SKM-1 (cell line): ENCODE results near the gene KLHL18.
A peak's percentile ranks its signal among the peaks of the same experiment; 100 is the strongest.
"Not testable (repeated sequence)": the region's sequence is repeated elsewhere in the genome, so short reads cannot be mapped to it uniquely, and the experiment has no call there.

Source experiments
- DNase-seq: peaks from one replicate; lab custom pipeline; 2025; ENCODE audit not compliant: unreplicated experiment; lab: John Stamatoyannopoulos, UW

KLHL18 gene

GRCh38 chr3:47359323-47359722 is 76.6 kb downstream of the KLHL18 start:
- no peak for DNase-seq

- not testable (repeated sequence) for DNase-seq
These were observed 77.4 kb downstream of the KLHL18 start for GRCh38 chr3:47360110-47360517.

GRCh38 chr3:47362701-47363100 is 80.0 kb downstream of the KLHL18 start:
- peak; percentile 60 for DNase-seq

GRCh38 chr3:47365213-47366153 is 82.7 kb downstream of the KLHL18 start:
- no peak for DNase-seq

GRCh38 chr3:47366833-47367232 is 84.1 kb downstream of the KLHL18 start:
- no peak for DNase-seq

GRCh38 chr3:47367631-47368030 is 84.9 kb downstream of the KLHL18 start:
- no peak for DNase-seq

GRCh38 chr3:47370020-47370419 is 87.3 kb downstream of the KLHL18 start:
- DNase-seq: not testable (repeated sequence)

GRCh38 chr3:47370887-47371697 is 88.3 kb downstream of the KLHL18 start:
- no peak for DNase-seq

- DNase-seq: no peak
These were observed 91.8 kb downstream of the KLHL18 start for GRCh38 chr3:47374587-47374986.

- DNase-seq: no peak
These were observed 93.6 kb downstream of the KLHL18 start for GRCh38 chr3:47376393-47376792.

- peak; percentile 62 for DNase-seq
These were observed 94.4 kb downstream of the KLHL18 start for GRCh38 chr3:47377186-47377585.

- DNase-seq: no peak
These were observed 96.1 kb downstream of the KLHL18 start for GRCh38 chr3:47378869-47379268.

GRCh38 chr3:47379411-47379899 is 96.7 kb downstream of the KLHL18 start:
- no peak for DNase-seq

- DNase-seq: no peak
These were observed 97.4 kb downstream of the KLHL18 start for GRCh38 chr3:47380026-47380600.

- DNase-seq: peak; percentile 98
These were observed 98.0 kb downstream of the KLHL18 start, which contains the start of gene PTPN23 for GRCh38 chr3:47380601-47381316. TSS of gene PTPN23 (plus strand) at chr3:47381021. CDS start at chr3:47381097, 76 bp downstream.

GRCh38 chr3:47381317-47382157 is 98.8 kb downstream of the KLHL18 start:
- DNase-seq: peak; percentile 72

- DNase-seq: no peak
These were observed 101.7 kb downstream of the KLHL18 start for GRCh38 chr3:47384425-47384824.

- no peak for DNase-seq
These were observed 102.3 kb downstream of the KLHL18 start for GRCh38 chr3:47385007-47385406.

- no peak for DNase-seq
These were observed 103.1 kb downstream of the KLHL18 start for GRCh38 chr3:47385796-47386195.

GRCh38 chr3:47392933-47393332 is 110.2 kb downstream of the KLHL18 start:
- no peak for DNase-seq
